HepG2 (cell line): Measurements from ENCODE around the gene MCM3. TPM values are rescaled to one million over a fixed set of nuclear protein-coding genes. Genes with fewer than 3 reads are reported as not detected.

Experiments used
- ATAC-seq: fragments of 200-7000 bp; cut with Tn5 transposase; 3 replicates; pipeline ENCODE4 v1.9.1; 2020; ENCODE audit warnings: mild to moderate bottlenecking, moderate library complexity
- BruUV-seq: library from RNA; stranded (reverse); fragments of 400-500 nt; replicated peaks from 2 replicates; lab custom pipeline; 2021; lab: Mats Ljungman, UMichigan
- CTCF ChIA-PET: fragments of 300-600 bp; formaldehyde crosslinking; extraction: SDS; loops from one replicate; lab custom pipeline; 2021; ENCODE audit warnings: low total read pairs, inconsistent platforms, low intra/inter-chr PET ratio; lab: Yijun Ruan, JAX
- POLR2A ChIA-PET: fragments of 350-600 bp; sonication (Branson Sonifier 250); formaldehyde crosslinking; loops from one replicate; lab custom pipeline; 2020; ENCODE audit warnings: antibody characterized with exemption, inconsistent platforms; lab: Yijun Ruan, JAX
- DNase-seq: peaks from one replicate; pipeline ENCODE4 v3.0.0-alpha.2; 2015; ENCODE audit warnings: low spot score
- FAIRE-seq: peaks from 3 replicates; lab custom pipeline; 2011; peaks lifted over from hg19 to GRCh38; lab: Jason Lieb, UNC
- H2AFZ ChIP-seq: one replicate; pipeline ENCODE4 v1.6.1; 2011; ENCODE audit warnings: low read length, inconsistent platforms
- H3K27ac ChIP-seq: fragments of 300-600 bp; 3 replicates; pipeline ENCODE4 v1.8.0; 2011; ENCODE audit warnings: mixed run types, mild to moderate bottlenecking, mixed read lengths, low read length, inconsistent platforms; ENCODE audit not compliant: insufficient read depth; ENCODE audit errors: extremely low read length
- H3K27me3 ChIP-seq, 2 experiments: fragments of 200-600 bp in 1 of 2; 2 replicates in 1 of 2; 3 replicates in 1 of 2; pipeline versions ENCODE4 v1.6.0 to v1.8.0; 2011; ENCODE audit warnings: low read length in 2 of 2, mild to moderate bottlenecking in 2 of 2, moderate library complexity in 2 of 2, inconsistent platforms in 1 of 2; ENCODE audit not compliant: insufficient read depth in 2 of 2, control insufficient read depth in 1 of 2
- H3K36me3 ChIP-seq, 2 experiments: fragments of 200-600 bp in 1 of 2; replicated peaks in 1 of 2; 2 replicates in 1 of 2; 3 replicates in 1 of 2; pipeline versions ENCODE4 v1.5.1 to v1.8.0; 2011; ENCODE audit warnings: low read length in 2 of 2, inconsistent platforms in 1 of 2; ENCODE audit not compliant: insufficient read depth in 2 of 2, control insufficient read depth in 1 of 2
- H3K4me1 ChIP-seq: 2 replicates; pipeline ENCODE4 v1.5.1; 2012; ENCODE audit warnings: low read length, inconsistent platforms; ENCODE audit not compliant: insufficient read depth
- H3K4me2 ChIP-seq: 2 replicates; pipeline ENCODE4 v1.6.0; 2011; ENCODE audit warnings: low read depth, low read length, inconsistent platforms
- H3K4me3 ChIP-seq, 3 experiments: fragments of 200-600 bp in 1 of 3; sonication (generic), shearing (Covaris generic) in 1 of 3; replicated peaks in 1 of 3; 2 replicates each; pipeline ENCODE4 v1.5.1; 2011 to 2016; ENCODE audit warnings: low read length in 3 of 3, inconsistent platforms in 2 of 3, low read depth in 2 of 3, mild to moderate bottlenecking in 2 of 3, control low read depth in 1 of 3, mixed read lengths in 1 of 3; ENCODE audit not compliant: insufficient read depth in 1 of 3
- H3K79me2 ChIP-seq: one replicate; pipeline ENCODE4 v1.6.1; 2011; ENCODE audit warnings: low read length, inconsistent platforms; ENCODE audit not compliant: insufficient read depth
- H3K9ac ChIP-seq: 2 replicates; pipeline ENCODE4 v1.6.0; 2011; ENCODE audit warnings: mild to moderate bottlenecking, low read depth, low read length, inconsistent platforms; ENCODE audit not compliant: insufficient read depth
- H3K9me3 ChIP-seq: 2 replicates; pipeline ENCODE4 v1.5.1; 2012; ENCODE audit warnings: mild to moderate bottlenecking, low read length
- H4K20me1 ChIP-seq: 2 replicates; pipeline ENCODE4 v1.6.0; 2011; ENCODE audit warnings: inconsistent platforms, mild to moderate bottlenecking, low read length, moderate library complexity; ENCODE audit not compliant: insufficient read depth
- CTCF ChIP-seq: sonication (generic); formaldehyde crosslinking; IDR thresholded peaks from 2 replicates; pipeline ENCODE4 v1.5.0; 2020; ENCODE audit warnings: mild to moderate bottlenecking, missing genetic modification reagents, moderate library complexity
- GFI1 ChIP-seq: sonication (generic); formaldehyde crosslinking; IDR thresholded peaks from 2 replicates; pipeline ENCODE4 v1.5.0; 2020; ENCODE audit warnings: missing genetic modification reagents, mild to moderate bottlenecking, borderline replicate concordance
- SP1 ChIP-seq, 2 experiments: fragments of 450-650 bp in 1 of 2; sonication (generic) in 1 of 2; formaldehyde crosslinking in 1 of 2; IDR thresholded peaks; 2 replicates each; pipeline versions ENCODE4 v1.4.0 to v1.6.1; 2016 to 2020; ENCODE audit warnings: missing genetic modification reagents in 1 of 2
- ZFP36L2 ChIP-seq: sonication (generic); formaldehyde crosslinking; IDR thresholded peaks from 2 replicates; pipeline ENCODE4 v1.4.0; 2020; ENCODE audit warnings: missing genetic modification reagents
- ZNF547 ChIP-seq: sonication (generic); formaldehyde crosslinking; IDR thresholded peaks from 2 replicates; pipeline ENCODE4 v1.5.1; 2020; ENCODE audit warnings: mild to moderate bottlenecking, missing genetic modification reagents
- ZNF605 ChIP-seq: sonication (generic); formaldehyde crosslinking; IDR thresholded peaks from 2 replicates; pipeline ENCODE4 v1.8.0; 2022; ENCODE audit warnings: mild to moderate bottlenecking, missing genetic modification reagents
- ZNF841 ChIP-seq: sonication (generic); formaldehyde crosslinking; IDR thresholded peaks from 2 replicates; pipeline ENCODE4 v1.8.1; 2023; ENCODE audit warnings: missing genetic modification reagents, borderline replicate concordance
- WGBS: methylation state at CpG from one replicate; pipeline ENCODE4 v1.1.6; 2017; ENCODE audit warnings: low lambda C conversion rate; 5-methylcytosine and 5-hydroxymethylcytosine counted together
- in situ Hi-C: cut with HindIII; loops from 2 replicates; pipeline ENCODE4 v1.10.0; 2017; ENCODE audit warnings: low pct_unique_long_range_greater_than_20kb; ENCODE audit not compliant: extremely low pct_ligation_motif_present
- intact Hi-C: fragments of 100-400 bp; cut with micrococcal nuclease; formaldehyde crosslinking; loops from one replicate; pipeline ENCODE4 v1.10.0; 2022; ENCODE audit not compliant: unreplicated experiment
- polyA plus RNA-seq, 8 experiments: library from polyadenylated mRNA; depleted of rRNA in 3 of 8; stranded (reverse) in 7 of 8; unstranded in 1 of 8; fragments of >200 nt; fragmentation: Illumina TruSeq in 4 of 8; extraction: Trizol in 4 of 8; gene quantifications; 2 replicates each; pipeline versions ENCODE4 v1.2.1 to v1.2.3, GENCODE V29; 2011 to 2016; ENCODE audit warnings: low read depth in 4 of 8, missing spikeins in 1 of 8, mixed read lengths in 1 of 8; ENCODE audit not compliant: insufficient read depth in 1 of 8
- total RNA-seq, 5 experiments: library from RNA; depleted of rRNA; stranded (reverse); fragments of >200 nt; fragmentation: Illumina TruSeq; extraction: Trizol; gene quantifications; 2 replicates each; pipeline ENCODE4 v1.2.3, GENCODE V29; 2016; ENCODE audit warnings: low read depth in 1 of 5

MCM3 gene
- total and polyA plus RNA-seq, 2 of the 13 experiments (the other 11 are each of a cell fraction or from before 2014, with no cell fraction given): 164 to 288 TPM

DNA sequence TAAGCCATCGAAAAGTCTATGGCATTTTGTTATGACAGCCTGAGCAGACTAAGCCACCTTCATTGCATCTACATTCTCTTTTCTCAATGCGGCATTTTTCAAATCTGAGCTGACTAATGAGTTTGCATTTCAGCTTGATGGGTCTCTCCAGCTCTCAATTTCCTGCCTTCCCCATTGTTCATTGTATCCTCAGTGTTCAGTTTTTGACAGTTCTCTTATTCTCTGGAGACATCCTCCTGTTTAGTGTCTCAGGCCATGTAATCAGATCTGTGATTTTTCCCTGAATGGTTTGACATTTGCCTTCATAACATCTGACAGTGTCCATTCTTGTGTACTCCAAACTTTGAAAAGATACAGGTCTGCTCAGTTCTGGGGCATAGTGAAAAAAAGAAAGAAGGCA lies 27.9 kb upstream of the MCM3 start:
- no peak; the same call in 2 of the 3 replicates for ATAC-seq
- no peak for FAIRE-seq
- intact Hi-C loops (no loop called here), in situ Hi-C loops (no loop called here)
- Histone ChIP-seq H3K4me2 (no peak overlapping the region), H4K20me1 (no peaks in the 10 kb centered on the region), H3K4me3 (no peak overlapping the region), H3K79me2 (no peaks in the 10 kb centered on the region), H3K4me1 (peaks cover 29% of the 10 kb centered on the region), H3K27ac (no peak overlapping the region), H3K9ac (no peak overlapping the region), H3K27me3 (no peaks in the 10 kb centered on the region), H3K36me3 (no peaks in the 10 kb centered on the region), H2AFZ (no peak overlapping the region), H3K9me3 (no peaks in the 10 kb centered on the region)
- peak; percentile 58 for DNase-seq
- no TSS peak for BruUV-seq
- 85% methylated on average over 2 of the region's 2 CpGs for WGBS
- ChIA-PET POLR2A (interaction anchor here (1.1 to 1.6 kb wide), 2 partner anchors 10 to 13 kb away, joined by 3 to 11 read pairs; no protein-coding TSS in a partner anchor), CTCF (no interaction called here)
- TF ChIP-seq GFI1 (0 out of 2 replicates have a peak, but pooled peaks have one; percentile 25), CTCF (CRISPR knock-in tag) (no peak), SP1 (IDR thresholded peaks at IDR 0.05) (no peak), SP1 (CRISPR knock-in tag; IDR thresholded peaks at IDR 0.05) (no peak)

DNA sequence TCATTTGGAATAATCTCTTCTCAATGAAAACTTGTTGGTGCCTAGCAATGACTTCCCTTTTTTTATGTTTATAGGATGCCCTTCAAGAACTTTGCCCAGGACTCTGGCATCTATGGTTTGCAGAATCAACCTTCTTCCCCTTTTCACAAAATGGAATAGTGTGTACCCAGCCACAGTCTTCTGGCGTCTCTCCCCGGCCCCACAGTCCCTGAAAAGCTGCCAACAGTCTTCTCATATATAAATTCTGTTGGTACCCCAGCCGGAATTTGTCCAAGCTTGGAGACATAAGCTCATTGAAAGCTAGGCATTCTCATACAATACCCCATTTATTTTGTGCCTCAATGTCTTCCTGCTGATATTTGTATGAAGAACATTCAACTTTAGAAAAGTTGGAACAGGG lies 26.4 kb upstream of the MCM3 start:
- ChIA-PET CTCF (no interaction called here), POLR2A (interaction anchor here (1.6 kb wide), 1 partner anchor 14 kb away, joined by 11 read pairs; no protein-coding TSS in a partner anchor)
- no peaks in the 10 kb centered on the region for H3K79me2 ChIP-seq
- H3K4me3 ChIP-seq: no peak overlapping the region
- TF ChIP-seq ZNF547 (CRISPR knock-in tag) (no peak), ZNF605 (CRISPR knock-in tag) (no peak), ZNF841 (no peak), ZFP36L2 (CRISPR knock-in tag) (no peak)
- no peak overlapping the region for H3K4me2 ChIP-seq
- no TSS peak for BruUV-seq
- no peak for ATAC-seq
- no peaks in the 10 kb centered on the region for H3K36me3 ChIP-seq
- H2AFZ ChIP-seq: no peak overlapping the region
- no peaks in the 10 kb centered on the region for H4K20me1 ChIP-seq
- no peak for DNase-seq
- in situ Hi-C loops: no loop called here
- no peak for FAIRE-seq
- no peak overlapping the region for H3K9ac ChIP-seq
- intact Hi-C loops: no loop called here
- WGBS: 92% methylated on average over 3 of the region's 3 CpGs
- H3K9me3 ChIP-seq: no peaks in the 10 kb centered on the region
- H3K27ac ChIP-seq: no peak overlapping the region
- H3K27me3 ChIP-seq: no peaks in the 10 kb centered on the region
- H3K4me1 ChIP-seq: peaks cover 28% of the 10 kb centered on the region
